Measurements from ENCODE around the gene SPATA31E1. TPM values are rescaled to one million over a fixed set of nuclear protein-coding genes. Genes with fewer than 3 reads are reported as not detected.

SPATA31E1 gene
- total and polyA plus RNA-seq, 10 of the 15 experiments (the other 5 are each of a cell fraction or from before 2014, with no cell fraction given) = not detected

GRCh38 chr9:87868175-87868574, 14.5 kb upstream of the SPATA31E1 start:
- Histone ChIP-seq H3K4me1 (ENCODE audit: control insufficient read depth, insufficient read depth, low read length) (no peaks in the 10 kb centered on the region), H2AFZ (ENCODE audit: control insufficient read depth, low read depth, low read length) (no peak overlapping the region), H3K4me3 (no peak overlapping the region), H3K4me2 (ENCODE audit: control insufficient read depth, insufficient read depth) (no peak overlapping the region), H4K20me1 (ENCODE audit: control insufficient read depth, insufficient read depth) (no peaks in the 10 kb centered on the region), H3K79me2 (ENCODE audit: control insufficient read depth, insufficient read depth, low read length) (no peaks in the 10 kb centered on the region), H3K9me3 (replicated peaks; ENCODE audit: control insufficient read depth, insufficient read depth, low read length) (no peaks in the 10 kb centered on the region), H3K9ac (ENCODE audit: control insufficient read depth, insufficient read depth, low read length) (no peak overlapping the region), H3K36me3 (ENCODE audit: control insufficient read depth in 2 of 2, insufficient read depth in 2 of 2, low read length in 1 of 2) (no peaks in the 10 kb centered on the region), H3K27ac (ENCODE audit: control insufficient read depth, insufficient read depth) (no peak overlapping the region), H3K27me3 (replicated peaks in 1 of 2; ENCODE audit: control insufficient read depth in 2 of 2, insufficient read depth in 2 of 2, low read length in 1 of 2) (no peaks in the 10 kb centered on the region; a peak in 1 of 4 replicates)
- ChIA-PET CTCF (no interaction called here), POLR2A (no interaction called here), RAD21 (ENCODE audit: unreplicated experiment) (no interaction called here), SMC1A (ENCODE audit: uncharacterized antibody, unreplicated experiment) (no interaction called here)
- ATAC-seq (no peak), FAIRE-seq (no peak), DNase-seq (ENCODE audit: low read depth, low spot score) (no peak)
- in situ Hi-C loops (cut with MboI) (no loop called here), intact Hi-C loops (cut with micrococcal nuclease; ENCODE audit: unreplicated experiment) (no loop called here)
- BruUV-seq (replicated peaks) = no TSS peak
- TF ChIP-seq PML (IDR thresholded peaks at IDR 0.05; ENCODE audit: low read length) = no peak
- TF ChIP-seq CEBPB (IDR thresholded peaks at IDR 0.05; ENCODE audit: borderline replicate concordance in 1 of 2, low read depth in 2 of 2, low read length in 2 of 2) = no peak
- TF ChIP-seq EZH2 (IDR thresholded peaks at IDR 0.05; ENCODE audit: borderline replicate concordance, control insufficient read depth, low read depth, low read length) = no peak
- 32% methylated on average over 9 of the region's 9 CpGs for WGBS (ENCODE audit: insufficient coverage, insufficient replicate concordance, low lambda C conversion rate, missing lambda C conversion rate)

- Histone ChIP-seq H3K27ac (ENCODE audit: control insufficient read depth, insufficient read depth) (no peak overlapping the region), H3K4me1 (ENCODE audit: control insufficient read depth, insufficient read depth, low read length) (no peaks in the 10 kb centered on the region), H3K27me3 (replicated peaks in 1 of 2; ENCODE audit: control insufficient read depth in 2 of 2, insufficient read depth in 2 of 2, low read length in 1 of 2) (no peaks in the 10 kb centered on the region; a peak in 1 of 4 replicates), H3K36me3 (ENCODE audit: control insufficient read depth in 2 of 2, insufficient read depth in 2 of 2, low read length in 1 of 2) (no peaks in the 10 kb centered on the region), H3K9ac (ENCODE audit: control insufficient read depth, insufficient read depth, low read length) (no peak overlapping the region), H3K4me2 (ENCODE audit: control insufficient read depth, insufficient read depth) (no peak overlapping the region), H3K79me2 (ENCODE audit: control insufficient read depth, insufficient read depth, low read length) (no peaks in the 10 kb centered on the region), H4K20me1 (ENCODE audit: control insufficient read depth, insufficient read depth) (no peaks in the 10 kb centered on the region), H2AFZ (ENCODE audit: control insufficient read depth, low read depth, low read length) (no peak overlapping the region), H3K9me3 (replicated peaks; ENCODE audit: control insufficient read depth, insufficient read depth, low read length) (no peaks in the 10 kb centered on the region), H3K4me3 (no peak overlapping the region)
- ChIA-PET CTCF (no interaction called here), POLR2A (no interaction called here), SMC1A (ENCODE audit: uncharacterized antibody, unreplicated experiment) (no interaction called here), RAD21 (ENCODE audit: unreplicated experiment) (no interaction called here)
- no peak for FAIRE-seq
- ATAC-seq = no peak
- no peak for TF ChIP-seq JUND (IDR thresholded peaks at IDR 0.05; ENCODE audit: low read depth, low read length)
- BruUV-seq (replicated peaks) = no TSS peak
- WGBS (ENCODE audit: insufficient coverage, insufficient replicate concordance, low lambda C conversion rate, missing lambda C conversion rate) = 52% methylated on average over 3 of the region's 3 CpGs
- no peak for DNase-seq (ENCODE audit: low read depth, low spot score)
- in situ Hi-C loops (cut with MboI) (no loop called here), intact Hi-C loops (cut with micrococcal nuclease; ENCODE audit: unreplicated experiment) (no loop called here)
Observed at GRCh38 chr9:87868635-87869034, 14.0 kb upstream of the SPATA31E1 start.

Data from GM12878 (cell line).